OCI-M1 (cell line): ENCODE results near the gene GMDS.
"Not testable (repeated sequence)": the region's sequence is repeated elsewhere in the genome, so short reads cannot be mapped to it uniquely, and the experiment has no call there.

ENCODE experiments used
- DNase-seq: peaks from one replicate; lab custom pipeline; 2025; lab: John Stamatoyannopoulos, UW

Gene GMDS

GRCh38 chr6:1770968-1771723 lies 474.3 kb downstream of the GMDS start:
- no peak for DNase-seq

GRCh38 chr6:1770435-1770843 lies 475.0 kb downstream of the GMDS start:
- no peak for DNase-seq

- DNase-seq: no peak
Measured at GRCh38 chr6:1767481-1768246, 477.7 kb downstream of the GMDS start.

GRCh38 chr6:1766654-1767053 lies 478.8 kb downstream of the GMDS start:
- no peak for DNase-seq

- no peak for DNase-seq
Measured at GRCh38 chr6:1765160-1765903, 480.1 kb downstream of the GMDS start.

GRCh38 chr6:1764397-1764987 lies 480.9 kb downstream of the GMDS start:
- DNase-seq: no peak

GRCh38 chr6:1763404-1763803 lies 482.0 kb downstream of the GMDS start:
- DNase-seq: peak; percentile 42

- no peak for DNase-seq
Measured at GRCh38 chr6:1762203-1762602, 483.2 kb downstream of the GMDS start.

GRCh38 chr6:1761477-1761877 lies 483.9 kb downstream of the GMDS start:
- DNase-seq: no peak

GRCh38 chr6:1760876-1761275 lies 484.5 kb downstream of the GMDS start:
- no peak for DNase-seq

GRCh38 chr6:1759870-1760269 lies 485.5 kb downstream of the GMDS start:
- DNase-seq: no peak

- no peak for DNase-seq
Measured at GRCh38 chr6:1758076-1758679, 487.2 kb downstream of the GMDS start.

- no peak for DNase-seq
Measured at GRCh38 chr6:1757131-1757530, 488.3 kb downstream of the GMDS start.

- no peak for DNase-seq
Measured at GRCh38 chr6:1756472-1757129, 488.8 kb downstream of the GMDS start.

GRCh38 chr6:1751063-1751462 lies 494.3 kb downstream of the GMDS start:
- not testable (repeated sequence) for DNase-seq

- peak; percentile 32 for DNase-seq
Measured at GRCh38 chr6:1749041-1749440, 496.4 kb downstream of the GMDS start.

GRCh38 chr6:1747531-1747930 lies 497.9 kb downstream of the GMDS start:
- DNase-seq: no peak

GRCh38 chr6:1747003-1747402 lies 498.4 kb downstream of the GMDS start:
- DNase-seq: no peak

GRCh38 chr6:1745814-1746213 lies 499.6 kb downstream of the GMDS start:
- no peak for DNase-seq

- DNase-seq: no peak
Measured at GRCh38 chr6:1744543-1744942, 500.9 kb downstream of the GMDS start.

- no peak for DNase-seq
Measured at GRCh38 chr6:1739680-1740079, 505.7 kb downstream of the GMDS start.
